ENCODE measurements around the gene SV2C. TPM values are rescaled to one million over a fixed set of nuclear protein-coding genes. Genes with fewer than 3 reads are reported as not detected.
"Not testable (repeated sequence)": the region's sequence is repeated elsewhere in the genome, so short reads cannot be mapped to it uniquely, and the experiment has no call there.

SV2C gene
- polyA plus RNA-seq, 2 donors: 0.22 to 0.43 TPM

DNA sequence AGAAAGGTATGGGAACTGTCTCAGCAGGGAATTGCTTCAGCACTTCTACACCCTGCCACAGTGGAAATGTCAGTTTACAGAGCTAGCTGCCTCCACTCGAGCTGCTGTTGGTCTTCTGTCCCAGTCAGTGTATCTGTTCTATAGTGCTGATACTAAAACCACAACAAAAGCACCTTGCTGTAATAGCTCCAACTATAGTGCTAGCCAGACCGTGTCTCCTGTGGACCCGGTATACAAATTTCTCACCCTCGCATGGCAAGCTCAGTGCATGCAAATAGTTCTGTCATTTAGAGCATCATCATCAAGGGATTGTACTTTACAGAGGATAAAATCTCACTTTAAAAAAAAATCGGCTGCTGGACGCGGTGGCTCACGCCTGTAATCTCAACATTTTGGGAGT is 268.4 kb downstream of the SV2C start:
- H3K27me3 ChIP-seq (ENCODE audit: control insufficient read depth in 1 of 2, insufficient read depth in 2 of 2, low read length in 2 of 2): no peaks in the 10 kb centered on the region
- WGBS, 2 donors: 79 to 82% methylated on average over 8 of the region's 8 CpGs
- H3K4me3 ChIP-seq (ENCODE audit: low read depth in 1 of 2, low read length in 2 of 2): no peak overlapping the region
- H3K36me3 ChIP-seq (ENCODE audit: control insufficient read depth in 2 of 2, insufficient read depth in 2 of 2, low read length in 1 of 2): no peaks in the 10 kb centered on the region
- H3K9me3 ChIP-seq (ENCODE audit: control insufficient read depth in 2 of 2, insufficient read depth in 1 of 2, low read depth in 1 of 2, low read length in 1 of 2): no peaks in the 10 kb centered on the region
- no peak overlapping the region for H3K27ac ChIP-seq (ENCODE audit: low read depth in 2 of 2, low read length in 1 of 2)
- H3K4me1 ChIP-seq (ENCODE audit: control insufficient read depth in 2 of 2, insufficient read depth in 2 of 2, low read length in 1 of 2): no peaks in the 10 kb centered on the region

DNA sequence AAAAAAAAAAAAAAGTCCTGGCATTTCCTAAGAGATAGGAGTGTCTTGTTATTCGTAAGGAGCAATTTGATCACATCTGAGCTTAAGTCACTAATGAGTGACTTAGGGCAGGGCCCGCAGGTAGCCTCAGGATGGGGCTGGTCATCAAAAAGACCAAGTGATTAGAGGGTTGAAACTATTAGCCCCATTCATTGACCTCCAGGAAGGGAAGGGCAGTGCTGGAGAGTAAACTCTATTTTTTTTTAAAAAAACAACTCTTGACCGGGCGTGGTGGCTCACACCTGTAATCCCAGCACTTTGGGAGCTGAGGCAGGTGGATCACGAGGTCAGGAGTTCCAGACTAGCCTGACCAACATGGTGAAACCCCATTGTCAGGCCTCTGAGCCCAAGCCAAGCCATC is 273.7 kb downstream of the SV2C start:
- H3K27ac ChIP-seq (ENCODE audit: low read depth in 2 of 2, low read length in 1 of 2): no peak overlapping the region
- H3K4me1 ChIP-seq (ENCODE audit: control insufficient read depth in 2 of 2, insufficient read depth in 2 of 2, low read length in 1 of 2): no peaks in the 10 kb centered on the region
- no peaks in the 10 kb centered on the region for H3K36me3 ChIP-seq (ENCODE audit: control insufficient read depth in 2 of 2, insufficient read depth in 2 of 2, low read length in 1 of 2)
- no peaks in the 10 kb centered on the region for H3K9me3 ChIP-seq (ENCODE audit: control insufficient read depth in 2 of 2, insufficient read depth in 1 of 2, low read depth in 1 of 2, low read length in 1 of 2)
- no peaks in the 10 kb centered on the region for H3K27me3 ChIP-seq (ENCODE audit: control insufficient read depth in 1 of 2, insufficient read depth in 2 of 2, low read length in 2 of 2)
- H3K4me3 ChIP-seq (ENCODE audit: low read depth in 1 of 2, low read length in 2 of 2): no peak overlapping the region
- 87% methylated on average over 5 of the region's 5 CpGs for WGBS, 2 donors

DNA sequence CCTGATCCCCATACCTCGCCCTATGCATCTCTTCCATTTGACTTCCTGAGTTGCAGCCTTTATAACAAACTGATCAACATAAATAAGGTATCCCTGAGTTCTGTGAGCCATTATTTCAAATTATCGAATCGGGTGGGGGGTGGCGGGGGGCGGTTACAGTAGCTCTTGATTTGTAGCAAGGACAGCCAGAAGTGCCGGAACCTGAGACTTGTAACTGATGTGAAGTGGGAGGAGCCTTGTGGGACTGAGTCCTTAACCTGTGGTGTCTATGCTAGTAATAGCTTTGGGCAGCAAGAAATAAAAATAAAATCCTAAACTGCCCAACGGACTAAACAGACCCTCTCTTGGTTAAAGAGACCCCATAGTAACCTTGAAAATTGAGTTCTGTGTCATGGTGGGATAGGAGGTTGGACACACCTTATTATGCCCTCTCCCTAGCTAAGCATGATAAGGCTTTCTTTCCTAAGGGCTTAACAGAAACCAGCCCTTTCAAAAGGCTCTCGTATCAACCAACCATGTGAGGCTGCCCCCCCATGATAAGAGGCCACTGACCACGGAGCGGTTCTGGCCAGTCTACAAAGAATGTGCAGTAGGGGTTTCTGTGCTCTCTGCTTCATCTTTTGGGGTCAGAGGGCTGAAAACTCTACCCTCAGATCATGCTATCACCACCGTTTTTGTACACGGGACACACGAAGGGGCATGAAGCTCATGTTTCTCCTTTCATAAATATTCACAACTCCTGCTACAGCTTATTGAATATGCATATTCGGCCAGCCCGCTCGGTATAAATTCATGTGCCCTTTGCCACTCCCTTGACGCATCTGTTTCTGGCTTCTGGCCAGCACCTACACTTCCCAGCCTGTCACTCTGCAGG is 280.4 kb downstream of the SV2C start:
- H3K9me3 ChIP-seq (ENCODE audit: control insufficient read depth in 2 of 2, insufficient read depth in 1 of 2, low read depth in 1 of 2, low read length in 1 of 2): no peaks in the 10 kb centered on the region
- no peak overlapping the region for H3K27ac ChIP-seq (ENCODE audit: low read depth in 2 of 2, low read length in 1 of 2)
- 52 to 55% methylated on average over 17 of the region's 17 CpGs for WGBS, 2 donors

DNA sequence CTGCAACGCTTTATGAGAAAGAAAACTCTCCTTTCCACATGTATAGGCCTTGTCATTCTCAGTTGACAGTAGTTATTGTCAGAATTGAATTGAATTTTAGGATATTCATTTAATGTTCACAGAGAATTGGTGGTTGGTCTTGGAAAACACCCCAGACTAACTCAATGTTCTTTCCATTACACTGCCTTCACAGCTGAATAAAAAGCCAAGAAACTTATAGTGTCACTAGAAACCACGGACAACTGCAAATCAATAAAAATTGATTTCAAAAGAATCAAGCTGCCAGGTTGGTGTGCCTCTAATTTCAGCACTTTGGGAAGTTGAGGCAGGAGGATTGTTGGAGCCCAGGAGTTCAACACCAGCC is 281.0 kb downstream of the SV2C start:
- Histone ChIP-seq H3K4me1 (ENCODE audit: control insufficient read depth in 2 of 2, insufficient read depth in 2 of 2, low read length in 1 of 2) (no peaks in the 10 kb centered on the region), H3K27ac (ENCODE audit: low read depth in 2 of 2, low read length in 1 of 2) (no peak overlapping the region), H3K27me3 (ENCODE audit: control insufficient read depth in 1 of 2, insufficient read depth in 2 of 2, low read length in 2 of 2) (no peaks in the 10 kb centered on the region), H3K36me3 (ENCODE audit: control insufficient read depth in 2 of 2, insufficient read depth in 2 of 2, low read length in 1 of 2) (no peaks in the 10 kb centered on the region), H3K4me3 (ENCODE audit: low read depth in 1 of 2, low read length in 2 of 2) (no peak overlapping the region), H3K9me3 (ENCODE audit: control insufficient read depth in 2 of 2, insufficient read depth in 1 of 2, low read depth in 1 of 2, low read length in 1 of 2) (no peaks in the 10 kb centered on the region)
- 49 to 59% methylated on average over 2 of the region's 2 CpGs for WGBS, 2 donors

More for the DNA sequence above, 280.4 kb downstream of the SV2C start:
- Histone ChIP-seq H3K36me3 (ENCODE audit: control insufficient read depth in 2 of 2, insufficient read depth in 2 of 2, low read length in 1 of 2) (no peaks in the 10 kb centered on the region), H3K27me3 (ENCODE audit: control insufficient read depth in 1 of 2, insufficient read depth in 2 of 2, low read length in 2 of 2) (no peaks in the 10 kb centered on the region), H3K4me3 (ENCODE audit: low read depth in 1 of 2, low read length in 2 of 2) (no peak overlapping the region), H3K4me1 (ENCODE audit: control insufficient read depth in 2 of 2, insufficient read depth in 2 of 2, low read length in 1 of 2) (no peaks in the 10 kb centered on the region)

DNA sequence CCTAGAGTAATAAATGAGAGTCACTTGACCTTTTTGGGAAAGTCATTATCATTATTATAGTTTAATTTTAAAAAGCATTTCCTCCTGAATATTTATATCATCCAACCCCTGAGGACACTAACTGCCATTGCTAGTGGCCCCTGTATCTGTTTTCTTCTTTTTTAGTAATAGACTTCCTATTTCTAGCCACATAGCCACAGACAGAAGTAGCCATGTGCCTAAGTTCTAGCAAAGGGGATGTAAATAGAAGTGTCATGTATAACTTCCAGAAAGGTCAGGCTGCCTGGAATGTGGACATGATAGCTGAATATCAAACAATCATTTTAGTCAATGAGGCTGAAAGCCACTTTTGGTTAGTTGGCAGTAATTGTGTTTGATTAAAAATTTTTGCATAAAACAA is 282.4 kb downstream of the SV2C start:
- no peak overlapping the region for H3K4me3 ChIP-seq (ENCODE audit: low read depth in 1 of 2, low read length in 2 of 2)
- no peaks in the 10 kb centered on the region for H3K27me3 ChIP-seq (ENCODE audit: control insufficient read depth in 1 of 2, insufficient read depth in 2 of 2, low read length in 2 of 2)
- no peaks in the 10 kb centered on the region for H3K9me3 ChIP-seq (ENCODE audit: control insufficient read depth in 2 of 2, insufficient read depth in 1 of 2, low read depth in 1 of 2, low read length in 1 of 2)
- H3K36me3 ChIP-seq (ENCODE audit: control insufficient read depth in 2 of 2, insufficient read depth in 2 of 2, low read length in 1 of 2): no peaks in the 10 kb centered on the region
- no peak overlapping the region for H3K27ac ChIP-seq (ENCODE audit: low read depth in 2 of 2, low read length in 1 of 2)
- no peaks in the 10 kb centered on the region for H3K4me1 ChIP-seq (ENCODE audit: control insufficient read depth in 2 of 2, insufficient read depth in 2 of 2, low read length in 1 of 2)

DNA sequence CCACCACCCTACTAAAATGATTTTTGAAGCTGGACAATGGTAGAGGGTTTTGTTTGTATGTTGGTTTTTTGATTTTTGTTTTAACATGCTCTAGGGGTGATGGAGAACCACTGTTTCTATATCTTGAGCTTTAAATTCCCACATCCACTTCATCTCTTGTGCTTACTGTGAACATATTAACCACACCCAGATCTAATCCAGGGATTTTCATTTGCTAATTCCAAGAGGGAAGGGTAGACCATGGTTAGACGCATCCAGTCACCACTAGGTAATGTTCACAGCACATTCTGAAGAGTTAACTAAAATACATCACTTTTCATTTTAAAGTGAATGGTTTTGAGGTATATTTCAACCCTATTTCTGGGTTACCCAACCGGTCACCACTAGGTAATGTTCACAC is 283.4 kb downstream of the SV2C start:
- H3K27ac ChIP-seq (ENCODE audit: low read depth in 2 of 2, low read length in 1 of 2): no peak overlapping the region
- 81 to 91% methylated on average over 2 of the region's 2 CpGs for WGBS, 2 donors

DNA sequence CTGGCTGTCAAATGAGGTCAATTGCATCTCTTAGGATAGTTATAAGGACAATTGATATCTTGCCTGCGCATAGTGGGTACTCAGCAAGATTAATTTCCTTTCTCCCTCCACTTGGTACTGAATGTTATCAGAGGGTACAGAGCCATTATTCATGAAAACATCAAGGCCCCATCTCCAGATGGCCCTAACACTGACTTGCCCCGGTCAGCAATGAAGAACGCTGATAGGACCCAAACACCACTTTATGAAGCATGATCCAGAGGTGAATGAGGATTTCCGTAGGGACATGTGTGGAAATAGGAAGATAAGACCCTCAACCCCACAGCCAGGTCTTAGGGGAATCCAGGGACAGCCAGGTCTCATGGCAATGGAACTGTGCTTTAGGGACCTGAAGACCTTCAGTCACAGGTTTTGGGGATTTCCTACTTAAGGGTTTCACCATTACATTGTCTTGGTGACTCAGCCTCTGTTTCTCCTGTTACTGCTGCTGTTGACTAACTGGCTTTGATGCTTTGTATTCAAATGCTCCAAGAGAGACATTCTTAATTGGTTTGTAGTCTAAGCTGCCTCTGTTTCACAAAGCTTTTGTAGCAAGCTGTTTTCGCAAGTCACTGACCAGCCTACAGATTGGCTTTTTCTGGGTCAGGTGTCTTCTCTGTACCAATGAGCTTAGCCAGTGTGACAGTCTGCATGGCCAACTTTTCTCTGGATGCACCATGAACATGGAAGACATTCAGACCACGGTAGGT is 284.6 kb downstream of the SV2C start:
- Histone ChIP-seq H3K27ac (ENCODE audit: low read depth in 2 of 2, low read length in 1 of 2) (peak overlapping the region; percentile 41 to 78), H3K36me3 (ENCODE audit: control insufficient read depth in 2 of 2, insufficient read depth in 2 of 2, low read length in 1 of 2) (no peaks in the 10 kb centered on the region), H3K27me3 (ENCODE audit: control insufficient read depth in 1 of 2, insufficient read depth in 2 of 2, low read length in 2 of 2) (no peaks in the 10 kb centered on the region), H3K4me3 (ENCODE audit: low read depth in 1 of 2, low read length in 2 of 2) (no peak overlapping the region), H3K4me1 (ENCODE audit: control insufficient read depth in 2 of 2, insufficient read depth in 2 of 2, low read length in 1 of 2) (peaks cover 2 to 7% of the 10 kb centered on the region in 2 donors), H3K9me3 (ENCODE audit: control insufficient read depth in 2 of 2, insufficient read depth in 1 of 2, low read depth in 1 of 2, low read length in 1 of 2) (no peaks in the 10 kb centered on the region)
- WGBS, 2 donors: 92 to 95% methylated on average over 6 of the region's 6 CpGs

More for the DNA sequence above, 283.4 kb downstream of the SV2C start:
- H3K36me3 ChIP-seq (ENCODE audit: control insufficient read depth in 2 of 2, insufficient read depth in 2 of 2, low read length in 1 of 2): no peaks in the 10 kb centered on the region
- H3K9me3 ChIP-seq (ENCODE audit: control insufficient read depth in 2 of 2, insufficient read depth in 1 of 2, low read depth in 1 of 2, low read length in 1 of 2): no peaks in the 10 kb centered on the region
- no peaks in the 10 kb centered on the region for H3K4me1 ChIP-seq (ENCODE audit: control insufficient read depth in 2 of 2, insufficient read depth in 2 of 2, low read length in 1 of 2)
- no peak overlapping the region for H3K4me3 ChIP-seq (ENCODE audit: low read depth in 1 of 2, low read length in 2 of 2)
- H3K27me3 ChIP-seq (ENCODE audit: control insufficient read depth in 1 of 2, insufficient read depth in 2 of 2, low read length in 2 of 2): no peaks in the 10 kb centered on the region

DNA sequence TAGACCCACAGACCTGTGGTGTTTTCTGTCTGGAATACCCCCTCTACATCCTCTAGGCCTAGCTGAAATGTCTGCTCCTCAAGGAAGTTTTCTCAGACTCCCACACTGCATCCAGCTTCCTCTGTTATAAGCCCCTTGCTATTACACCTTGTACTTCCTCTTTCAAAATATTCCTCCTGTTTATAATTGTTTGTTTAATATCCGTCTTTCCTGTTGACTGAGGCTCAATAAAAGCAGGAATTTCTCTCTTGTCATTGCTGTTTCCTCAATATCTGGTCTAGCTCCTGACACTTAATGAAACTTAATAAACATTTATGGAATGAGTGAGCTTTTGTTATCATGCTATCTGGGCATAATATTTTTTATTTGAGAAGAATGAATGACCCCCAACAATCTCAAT is 285.8 kb downstream of the SV2C start:
- Histone ChIP-seq H3K4me3 (ENCODE audit: low read depth in 1 of 2, low read length in 2 of 2) (no peak overlapping the region), H3K36me3 (ENCODE audit: control insufficient read depth in 2 of 2, insufficient read depth in 2 of 2, low read length in 1 of 2) (no peaks in the 10 kb centered on the region), H3K9me3 (ENCODE audit: control insufficient read depth in 2 of 2, insufficient read depth in 1 of 2, low read depth in 1 of 2, low read length in 1 of 2) (no peaks in the 10 kb centered on the region), H3K4me1 (ENCODE audit: control insufficient read depth in 2 of 2, insufficient read depth in 2 of 2, low read length in 1 of 2) (peaks cover 2 to 10% of the 10 kb centered on the region in 2 donors), H3K27me3 (ENCODE audit: control insufficient read depth in 1 of 2, insufficient read depth in 2 of 2, low read length in 2 of 2) (no peaks in the 10 kb centered on the region), H3K27ac (ENCODE audit: low read depth in 2 of 2, low read length in 1 of 2) (peak overlapping the region in 1 of 2 donors; percentile 19)
- 60 to 67% methylated on average over 1 of the region's 1 CpG for WGBS, 2 donors

DNA sequence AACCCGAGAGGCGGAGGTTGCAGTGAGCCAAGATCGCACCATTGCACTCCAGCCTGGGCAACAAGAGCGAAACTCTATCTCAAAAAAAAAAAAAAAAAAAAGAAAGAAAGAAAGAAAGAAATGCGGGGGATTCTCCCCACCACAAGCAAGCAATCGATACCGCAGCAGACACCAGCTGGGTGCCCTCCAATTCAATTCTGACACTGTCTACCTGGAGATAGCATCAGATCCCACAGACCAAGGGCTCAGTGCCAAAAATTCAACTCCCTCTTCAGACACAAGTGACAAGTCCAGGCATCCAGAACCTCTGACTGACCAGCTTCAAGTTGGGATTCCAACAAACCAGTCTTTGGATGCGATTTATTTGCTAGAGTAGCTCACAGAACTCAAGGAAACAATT is 286.5 kb downstream of the SV2C start:
- H3K27me3 ChIP-seq (ENCODE audit: control insufficient read depth in 1 of 2, insufficient read depth in 2 of 2, low read length in 2 of 2): not testable (repeated sequence)
- WGBS, 2 donors: 89 to 91% methylated on average over 7 of the region's 8 CpGs
- H3K4me1 ChIP-seq (ENCODE audit: control insufficient read depth in 2 of 2, insufficient read depth in 2 of 2, low read length in 1 of 2): peaks cover 2 to 10% of the 10 kb centered on the region in 2 donors

More for the DNA sequence above, 286.5 kb downstream of the SV2C start:
- H3K27ac ChIP-seq (ENCODE audit: low read depth in 2 of 2, low read length in 1 of 2); H3K36me3 ChIP-seq (ENCODE audit: control insufficient read depth in 2 of 2, insufficient read depth in 2 of 2, low read length in 1 of 2); H3K9me3 ChIP-seq (ENCODE audit: control insufficient read depth in 2 of 2, insufficient read depth in 1 of 2, low read depth in 1 of 2, low read length in 1 of 2); H3K4me3 ChIP-seq (ENCODE audit: low read depth in 1 of 2, low read length in 2 of 2): not testable (repeated sequence)
